Heart right ventricle (tissue), 16 donors: ENCODE measurements around the gene TEX12. TPM values are rescaled to one million over a fixed set of nuclear protein-coding genes. Genes with fewer than 3 reads are reported as not detected.

Experiments
- ATAC-seq, 8 donors: fragments of 200-7000 bp; cut with Tn5 transposase; one replicate each; pipeline ENCODE4 v1.9.1; 2020; ENCODE audit warnings: mild to moderate bottlenecking in 8 of 8, moderate library complexity in 8 of 8, moderate number of reproducible peaks in 1 of 8
- DNase-seq, 2 donors: peaks; one replicate each; pipeline ENCODE4 v3.0.0-alpha.2; 2020
- H3K27ac ChIP-seq, 10 donors: fragments of 200-600 bp; sonication (generic) in 2 of 10; one replicate each; pipeline versions ENCODE4 v1.5.0 to v1.8.0; 2020 to 2022; ENCODE audit warnings: mild to moderate bottlenecking in 3 of 10
- H3K27me3 ChIP-seq, 7 donors: fragments of 200-600 bp; one replicate each; pipeline ENCODE4 v1.8.0; 2021 to 2022; ENCODE audit warnings: mild to moderate bottlenecking in 2 of 7
- H3K36me3 ChIP-seq, 9 donors: fragments of 200-600 bp; sonication (generic) in 1 of 9; one replicate each; pipeline versions ENCODE4 v1.5.0 to v1.8.0; 2020 to 2022; ENCODE audit warnings: mild to moderate bottlenecking in 2 of 9
- H3K4me1 ChIP-seq, 9 donors: fragments of 200-600 bp; sonication (generic) in 1 of 9; one replicate each; pipeline versions ENCODE4 v1.5.0 to v1.8.0; 2020 to 2022; ENCODE audit warnings: mild to moderate bottlenecking in 4 of 9
- H3K4me3 ChIP-seq, 10 donors: fragments of 200-600 bp; sonication (generic) in 2 of 10; one replicate each; pipeline versions ENCODE4 v1.5.0 to v1.8.0; 2020 to 2022; ENCODE audit warnings: mild to moderate bottlenecking in 7 of 10, moderate library complexity in 2 of 10
- H3K9me3 ChIP-seq, 11 donors: fragments of 200-600 bp in 10 of 11; sonication (generic) in 2 of 11; one replicate each; pipeline versions ENCODE4 v1.5.0 to v1.8.0; 2013 to 2022; ENCODE audit warnings: mild to moderate bottlenecking in 2 of 11, control low read depth in 1 of 11, moderate library complexity in 1 of 11
- WGBS, 2 donors: extraction: QIAGEN DNeasy Blood & Tissue Kit; methylation state at CpG; one replicate each; pipeline ENCODE4 v1.1.7; 2013; ENCODE audit warnings: inconsistent platforms in 1 of 2; 5-methylcytosine and 5-hydroxymethylcytosine counted together
- intact Hi-C, 10 donors: fragments of 100-400 bp; cut with DNase I; formaldehyde crosslinking; loops; one replicate each; pipeline versions ENCODE4 v1.11.1 to v1.14.2; 2022
- polyA plus RNA-seq, 2 donors: library from polyadenylated mRNA; stranded (reverse); fragments of 200-250 nt; gene quantifications; one replicate each; pipeline ENCODE4 v1.2.3, GENCODE V29; 2013
- total RNA-seq, 10 donors: library from RNA; stranded (reverse); fragmentation: NEBNext Ultra II Directional in 3 of 10; extraction: Animal tissue kit (Norgen Biotek cat#: 25700) in 3 of 10; gene quantifications; one replicate each; pipeline versions ENCODE4 v1.2.1 to v1.2.4, GENCODE V29; 2021 to 2023
- TF ChIP-seq, protein P1 (sequence below), 9 donors: fragments of 200-600 bp; sonication (generic) in 2 of 9; IDR thresholded peaks; one replicate each; pipeline versions ENCODE4 v1.5.0 to v1.8.0; 2021 to 2022; ENCODE audit warnings: antibody characterized with exemption in 9 of 9, mild to moderate bottlenecking in 5 of 9, moderate library complexity in 1 of 9
- donor health status: Arrhythmogenic right ventricular cardiomyopathy.
- donor health status: ischemic (EF 13 %, LVEDD 7.1; RV severe dilation, severe dysfunction).
- donor health status: healthy with polysubstance abuse.
- donor health status: DM: no; HTN: yes; CAD: no.
- donor health status: DM: no; HTN: no; CAD: no.
- donor health status: ischemic (EF 25% LVEDD 6.9; RV normal size, moderate dysfunction).
- donor health status: ischemic (EF 25% LVEDD 5.7; RV mildly dilated, moderate dysfunction).
- donor health status: healthy.
- donor health status: DM: yes; HTN: yes; CAD: no.
- donor health status: Ischemic cardiomyopathy.
- donor health status: ischemic (EF 35%, LVEDD 5.7; RV mildly dilated, moderate dysfunction).
- donor health status: nonischemic (EF 11% LVEDD 7.7; RV severe dilation, severe dysfunction).
- donor health status: DM: yes; HTN: yes; CAD: no.
- donor health status: PGD.
- donor health status: ischemic (EF 29% LVEDD 5.4; RV normal size, mild dysfunction).
- donor health status: nonischemic (EF 23%, LVEDD 6.1; RV moderate dilation, normal function).

Gene TEX12
- total and polyA plus RNA-seq, 12 donors, result 0.06 to 1.6 (median 0.49) TPM; not detected in 9

DNA sequence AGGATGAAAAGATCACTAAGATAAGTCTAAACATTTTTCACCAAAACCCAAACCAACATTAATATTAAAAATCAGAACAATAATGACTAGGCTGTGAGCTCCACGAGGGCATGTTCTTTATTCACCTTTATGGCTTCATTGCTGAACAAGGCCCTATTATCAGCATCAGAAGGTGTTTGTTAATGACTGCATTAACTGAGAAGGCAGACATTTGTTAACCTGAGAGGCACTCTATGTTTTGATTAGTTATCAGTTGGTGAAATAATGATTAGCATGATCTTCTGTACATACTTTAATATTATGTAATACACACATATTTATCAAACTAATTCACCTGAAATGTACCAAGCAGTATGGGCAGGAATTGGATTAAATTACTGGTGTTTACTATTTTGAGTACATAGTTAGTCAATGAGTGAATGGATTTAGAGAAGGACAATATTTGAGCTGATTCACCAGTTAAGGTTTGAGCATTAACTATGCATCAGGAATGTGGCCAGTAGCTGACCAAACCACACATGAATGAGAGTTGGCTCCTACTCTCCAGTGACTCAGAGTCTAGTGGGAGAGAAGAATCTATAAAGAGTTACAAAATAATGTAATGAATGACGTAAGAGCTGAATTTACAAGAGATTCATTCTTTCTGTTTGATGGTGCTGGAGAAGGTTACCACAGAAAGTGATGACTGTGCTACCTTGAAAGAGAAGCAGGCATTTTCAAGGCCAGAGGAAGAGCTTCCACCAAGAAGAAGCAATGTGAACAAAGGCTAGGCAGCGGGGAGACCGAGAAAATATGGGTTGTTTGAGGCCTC, 10.0 kb upstream of the TEX12 start:
- 77 to 84% methylated on average over 4 of the region's 4 CpGs for WGBS, 2 donors
- TF ChIP-seq, protein P1, sequence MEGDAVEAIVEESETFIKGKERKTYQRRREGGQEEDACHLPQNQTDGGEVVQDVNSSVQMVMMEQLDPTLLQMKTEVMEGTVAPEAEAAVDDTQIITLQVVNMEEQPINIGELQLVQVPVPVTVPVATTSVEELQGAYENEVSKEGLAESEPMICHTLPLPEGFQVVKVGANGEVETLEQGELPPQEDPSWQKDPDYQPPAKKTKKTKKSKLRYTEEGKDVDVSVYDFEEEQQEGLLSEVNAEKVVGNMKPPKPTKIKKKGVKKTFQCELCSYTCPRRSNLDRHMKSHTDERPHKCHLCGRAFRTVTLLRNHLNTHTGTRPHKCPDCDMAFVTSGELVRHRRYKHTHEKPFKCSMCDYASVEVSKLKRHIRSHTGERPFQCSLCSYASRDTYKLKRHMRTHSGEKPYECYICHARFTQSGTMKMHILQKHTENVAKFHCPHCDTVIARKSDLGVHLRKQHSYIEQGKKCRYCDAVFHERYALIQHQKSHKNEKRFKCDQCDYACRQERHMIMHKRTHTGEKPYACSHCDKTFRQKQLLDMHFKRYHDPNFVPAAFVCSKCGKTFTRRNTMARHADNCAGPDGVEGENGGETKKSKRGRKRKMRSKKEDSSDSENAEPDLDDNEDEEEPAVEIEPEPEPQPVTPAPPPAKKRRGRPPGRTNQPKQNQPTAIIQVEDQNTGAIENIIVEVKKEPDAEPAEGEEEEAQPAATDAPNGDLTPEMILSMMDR (IDR thresholded peaks at IDR 0.05), result no peak
- H3K27ac ChIP-seq, result peak overlapping the region in 1 of 10 donors; percentile 17

DNA sequence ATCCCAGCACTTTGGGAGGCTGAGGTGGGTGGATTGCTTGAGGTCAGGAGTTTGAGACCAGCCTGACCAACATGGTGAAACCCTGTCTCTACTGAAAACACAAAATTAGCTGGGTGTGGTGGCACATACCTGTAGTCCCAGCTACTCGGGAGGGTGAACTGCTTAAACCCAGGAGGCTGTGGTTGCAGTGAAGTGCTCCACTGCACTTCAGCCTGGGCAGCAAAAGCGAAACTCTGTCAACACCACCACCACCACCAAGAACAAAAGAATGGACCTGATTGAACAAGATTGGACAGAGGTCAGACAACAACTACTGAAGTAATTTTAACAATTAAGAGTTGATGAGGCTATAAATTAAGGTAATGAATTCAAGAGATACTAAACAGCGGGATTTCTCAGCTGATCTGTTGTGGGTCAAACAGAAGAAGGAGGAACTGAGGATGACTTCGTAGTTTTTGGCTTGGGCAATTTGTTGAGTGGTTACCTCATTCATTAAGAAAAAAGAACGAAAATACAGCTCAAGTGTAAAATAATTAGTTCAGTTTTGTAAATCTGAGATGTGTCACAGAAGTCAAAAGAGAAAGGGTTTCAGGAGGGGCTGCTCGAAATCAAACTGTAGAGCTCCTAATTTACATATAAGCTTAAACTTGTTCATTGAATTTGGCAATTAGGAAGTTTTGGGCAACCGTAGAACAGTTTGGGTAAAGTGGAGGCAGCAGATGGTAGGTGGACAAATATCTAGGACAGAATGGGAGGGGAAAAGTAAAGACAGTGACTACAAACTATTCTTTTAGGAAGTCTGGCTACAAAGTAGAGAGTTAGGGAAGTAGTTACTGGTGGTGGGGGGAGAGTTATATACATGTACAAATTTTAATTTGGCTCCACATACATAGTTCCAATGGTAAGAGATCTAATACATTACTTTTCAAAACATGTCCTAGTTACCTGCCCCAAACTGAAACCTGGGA, 7.8 kb upstream of the TEX12 start:
- H3K36me3 ChIP-seq, result no peaks in the 10 kb centered on the region
- WGBS, 2 donors, result 84 to 89% methylated on average over 7 of the region's 7 CpGs
- DNase-seq, result no peak
- peak in 1 of 8 donors; percentile 38 for ATAC-seq
- TF ChIP-seq, protein P1 (IDR thresholded peaks at IDR 0.05), result no peak
- intact Hi-C loops, result loop anchor here in 1 of 10 donors (5.0 kb wide), 1 partner anchor 42 kb away; no protein-coding TSS in a partner anchor
- H3K9me3 ChIP-seq, result no peaks in the 10 kb centered on the region
- peak overlapping the region in 3 of 10 donors; percentile 18 to 87 (median 43) for H3K27ac ChIP-seq
- H3K4me3 ChIP-seq, result peak overlapping the region in 1 of 10 donors; percentile 34
- H3K27me3 ChIP-seq, result no peaks in the 10 kb centered on the region
- peaks cover 0 to 47% (median 0%) of the 10 kb centered on the region in 9 donors for H3K4me1 ChIP-seq

More for the DNA sequence above, 10.0 kb upstream of the TEX12 start:
- no peaks in the 10 kb centered on the region for H3K9me3 ChIP-seq
- H3K4me1 ChIP-seq, result peaks cover 0 to 38% (median 0%) of the 10 kb centered on the region in 9 donors
- H3K36me3 ChIP-seq, result no peaks in the 10 kb centered on the region
- no peak overlapping the region for H3K4me3 ChIP-seq
- intact Hi-C loops, result loop anchor here in 1 of 10 donors (5.0 kb wide), 1 partner anchor 40 kb away; no protein-coding TSS in a partner anchor
- ATAC-seq (peak in 4 of 8 donors; percentile 39 to 92 (median 48)), DNase-seq (no peak)
- H3K27me3 ChIP-seq, result no peaks in the 10 kb centered on the region

DNA sequence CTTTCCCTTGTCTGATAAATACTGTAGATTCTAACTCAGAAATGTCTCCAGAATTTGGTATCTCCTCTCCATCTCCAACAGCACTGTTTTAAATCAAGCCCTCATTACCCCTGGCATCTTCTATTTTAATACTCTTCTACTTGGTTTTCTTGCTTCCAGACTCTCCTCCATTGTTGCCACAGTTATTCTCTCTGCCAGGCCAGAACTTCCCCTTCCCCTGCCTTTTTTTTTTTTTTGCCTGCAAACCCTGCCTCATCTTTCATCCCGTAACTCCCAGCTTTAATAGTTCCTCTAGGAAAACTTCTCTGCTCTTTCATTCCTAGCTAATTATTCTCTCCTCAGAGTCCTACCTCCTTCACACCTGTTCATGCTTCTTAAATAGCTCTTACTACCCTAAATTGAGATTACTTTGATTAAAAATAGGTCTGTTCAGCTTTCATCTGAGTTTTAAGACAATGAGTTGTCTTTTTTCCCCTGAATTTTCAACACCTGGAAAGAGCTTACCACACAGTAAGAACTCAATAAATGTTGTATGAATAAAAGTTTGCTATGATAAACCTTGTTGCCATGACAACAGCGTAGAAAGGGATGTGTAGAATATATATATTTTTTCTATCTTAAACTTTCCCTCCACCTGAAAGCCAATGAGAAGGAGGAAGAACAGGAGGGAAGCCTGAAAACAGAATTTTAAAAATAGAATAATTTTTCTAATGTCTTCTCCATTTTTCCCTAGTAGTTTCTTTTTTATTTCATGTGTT, 6.9 kb upstream of the TEX12 start:
- intact Hi-C loops, result no loop called here
- DNase-seq, result no peak
- peaks cover 0 to 56% (median 0%) of the 10 kb centered on the region in 9 donors for H3K4me1 ChIP-seq
- ATAC-seq, result no peak
- peak overlapping the region in 2 of 10 donors; percentile 18 to 87 for H3K27ac ChIP-seq
- peak overlapping the region in 1 of 10 donors; percentile 34 for H3K4me3 ChIP-seq
- TF ChIP-seq, protein P1 (IDR thresholded peaks at IDR 0.05), result no peak
- no peaks in the 10 kb centered on the region for H3K27me3 ChIP-seq
- no peaks in the 10 kb centered on the region for H3K36me3 ChIP-seq
- H3K9me3 ChIP-seq, result no peaks in the 10 kb centered on the region
- 45 to 80% methylated on average over 2 of the region's 2 CpGs for WGBS, 2 donors
